Tibial nerve (tissue), 4 donors: ENCODE results near the gene RAD1.

Source experiments
- EP300 ChIP-seq, 2 donors: sonication (generic); formaldehyde crosslinking; IDR thresholded peaks; one replicate each; pipeline ENCODE4 v1.6.1; 2017; ENCODE audit warnings: antibody characterized with exemption in 2 of 2, mild to moderate bottlenecking in 1 of 2
- TF ChIP-seq, protein P1 (sequence below), 5 experiments: fragments of 200-600 bp in 3 of 5; fragments of 450-650 bp in 2 of 5; sonication (generic) in 3 of 5; IDR thresholded peaks; one replicate each; pipeline ENCODE4 v1.5.1; 2016 to 2019; ENCODE audit warnings: antibody characterized with exemption in 5 of 5, mild to moderate bottlenecking in 3 of 5, moderate library complexity in 2 of 5

DNA sequence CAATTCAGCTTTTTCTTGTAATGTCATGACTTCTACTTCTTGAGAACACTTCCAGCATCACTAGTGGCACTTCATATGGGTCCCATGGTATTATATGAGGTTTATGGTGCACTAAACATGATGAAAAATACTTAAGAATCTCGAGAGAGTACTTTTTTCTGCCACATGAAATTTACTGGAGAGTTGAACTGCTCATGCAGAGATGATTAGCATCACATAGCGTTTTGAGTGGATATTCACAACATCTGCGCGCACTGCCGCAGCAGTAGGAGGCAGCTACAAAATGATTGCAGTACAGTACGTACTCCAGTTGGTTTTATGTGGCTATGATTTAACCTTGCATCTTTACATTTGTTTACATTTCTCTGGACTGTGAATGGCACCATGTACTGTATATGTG lies 14.7 kb downstream of the RAD1 start:
- no peak for TF ChIP-seq EP300 (IDR thresholded peaks at IDR 0.05)
- TF ChIP-seq, protein P1, sequence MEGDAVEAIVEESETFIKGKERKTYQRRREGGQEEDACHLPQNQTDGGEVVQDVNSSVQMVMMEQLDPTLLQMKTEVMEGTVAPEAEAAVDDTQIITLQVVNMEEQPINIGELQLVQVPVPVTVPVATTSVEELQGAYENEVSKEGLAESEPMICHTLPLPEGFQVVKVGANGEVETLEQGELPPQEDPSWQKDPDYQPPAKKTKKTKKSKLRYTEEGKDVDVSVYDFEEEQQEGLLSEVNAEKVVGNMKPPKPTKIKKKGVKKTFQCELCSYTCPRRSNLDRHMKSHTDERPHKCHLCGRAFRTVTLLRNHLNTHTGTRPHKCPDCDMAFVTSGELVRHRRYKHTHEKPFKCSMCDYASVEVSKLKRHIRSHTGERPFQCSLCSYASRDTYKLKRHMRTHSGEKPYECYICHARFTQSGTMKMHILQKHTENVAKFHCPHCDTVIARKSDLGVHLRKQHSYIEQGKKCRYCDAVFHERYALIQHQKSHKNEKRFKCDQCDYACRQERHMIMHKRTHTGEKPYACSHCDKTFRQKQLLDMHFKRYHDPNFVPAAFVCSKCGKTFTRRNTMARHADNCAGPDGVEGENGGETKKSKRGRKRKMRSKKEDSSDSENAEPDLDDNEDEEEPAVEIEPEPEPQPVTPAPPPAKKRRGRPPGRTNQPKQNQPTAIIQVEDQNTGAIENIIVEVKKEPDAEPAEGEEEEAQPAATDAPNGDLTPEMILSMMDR (IDR thresholded peaks at IDR 0.05), result no peak
